ENCODE measurements around the gene NPSR1. TPM values are rescaled to one million over a fixed set of nuclear protein-coding genes. Genes with fewer than 3 reads are reported as not detected.

Gene NPSR1
- total and polyA plus RNA-seq, 9 of the 15 experiments (the other 6 are each of a cell fraction or from before 2014, with no cell fraction given): not detected

DNA sequence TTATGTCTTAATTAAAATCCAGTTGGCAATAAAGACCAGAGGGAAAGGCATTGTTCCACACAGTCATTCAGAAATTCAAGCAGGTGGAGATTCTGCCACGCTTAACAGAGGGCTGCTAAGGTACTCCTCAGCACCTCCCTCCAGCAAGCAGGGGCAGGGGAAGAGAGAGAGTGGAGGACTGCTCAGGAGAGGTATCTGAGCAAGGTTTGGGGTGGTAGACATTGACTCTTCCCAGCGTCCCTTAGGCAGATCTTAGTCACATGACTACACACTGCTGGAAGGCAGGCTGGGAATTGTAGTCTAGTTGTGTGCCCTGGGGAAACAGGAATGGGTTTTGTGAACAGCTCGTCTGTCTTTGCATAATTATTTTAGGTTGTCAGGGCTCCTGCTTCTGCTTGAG lies 181.6 kb downstream of the NPSR1 start:
- POLR2A ChIA-PET: no interaction called here
- intact Hi-C loops (cut with micrococcal nuclease): no loop called here
- BruUV-seq (replicated peaks): no TSS peak
- no peaks in the 10 kb centered on the region for H3K9me1 ChIP-seq (ENCODE audit: control insufficient read depth, insufficient read depth, low read length)
- H3K79me2 ChIP-seq (ENCODE audit: control insufficient read depth, insufficient read depth, low read length): no peaks in the 10 kb centered on the region
- 0% methylated on average over 3 of the region's 3 CpGs for WGBS (ENCODE audit: insufficient coverage, low coverage, missing lambda C conversion rate)
- H3K27ac ChIP-seq (ENCODE audit: extremely low read depth, low read depth, low read length): no peak overlapping the region
- H3K9ac ChIP-seq (ENCODE audit: insufficient read depth in 1 of 2, low read depth in 2 of 2, low read length in 2 of 2): no peak overlapping the region
- H4K20me1 ChIP-seq (replicated peaks; ENCODE audit: control insufficient read depth, insufficient read depth, low read length): no peaks in the 10 kb centered on the region
- no peak overlapping the region for H3K4me2 ChIP-seq (ENCODE audit: insufficient read depth, low read length)
- ATAC-seq (peak; percentile 54; the same call in 2 of the 3 replicates), FAIRE-seq (peak; percentile 11), DNase-seq (ENCODE audit: extremely low read depth in 1 of 4, low spot score in 3 of 4) (no peak)
- no peaks in the 10 kb centered on the region; a peak in 1 of 5 replicates for H3K27me3 ChIP-seq (ENCODE audit: control insufficient read depth in 2 of 2, insufficient read depth in 2 of 2, low read length in 2 of 2)
- no peak overlapping the region for H3K4me3 ChIP-seq
- in situ Hi-C loops (cut with MboI): no loop called here
- no peaks in the 10 kb centered on the region for H3K4me1 ChIP-seq (replicated peaks in 1 of 2; ENCODE audit: control insufficient read depth in 2 of 2, insufficient read depth in 2 of 2, low read length in 2 of 2)
- CTCF ChIA-PET (ENCODE audit: low intra/inter-chr PET ratio): no interaction called here
- peak overlapping the region; percentile 35; the same call in 1 of the 2 replicates for H2AFZ ChIP-seq (ENCODE audit: low read depth, low read length)
- H3K9me3 ChIP-seq (replicated peaks; ENCODE audit: control insufficient read depth, insufficient read depth, low read depth, low read length): no peaks in the 10 kb centered on the region
- H3K36me3 ChIP-seq (ENCODE audit: control insufficient read depth, insufficient read depth, low read length): no peaks in the 10 kb centered on the region
- no peak for TF ChIP-seq MAFG (tag; conservative IDR thresholded peaks at IDR 0.05)
- TF ChIP-seq NR3C1 (CRISPR knock-in tag; IDR thresholded peaks at IDR 0.05): no peak
- TF ChIP-seq GATA2 (CRISPR knock-in tag; IDR thresholded peaks at IDR 0.05): no peak
- no peak for TF ChIP-seq ZHX1 (conservative IDR thresholded peaks at IDR 0.05; ENCODE audit: low read length)
- TF ChIP-seq, protein P1, sequence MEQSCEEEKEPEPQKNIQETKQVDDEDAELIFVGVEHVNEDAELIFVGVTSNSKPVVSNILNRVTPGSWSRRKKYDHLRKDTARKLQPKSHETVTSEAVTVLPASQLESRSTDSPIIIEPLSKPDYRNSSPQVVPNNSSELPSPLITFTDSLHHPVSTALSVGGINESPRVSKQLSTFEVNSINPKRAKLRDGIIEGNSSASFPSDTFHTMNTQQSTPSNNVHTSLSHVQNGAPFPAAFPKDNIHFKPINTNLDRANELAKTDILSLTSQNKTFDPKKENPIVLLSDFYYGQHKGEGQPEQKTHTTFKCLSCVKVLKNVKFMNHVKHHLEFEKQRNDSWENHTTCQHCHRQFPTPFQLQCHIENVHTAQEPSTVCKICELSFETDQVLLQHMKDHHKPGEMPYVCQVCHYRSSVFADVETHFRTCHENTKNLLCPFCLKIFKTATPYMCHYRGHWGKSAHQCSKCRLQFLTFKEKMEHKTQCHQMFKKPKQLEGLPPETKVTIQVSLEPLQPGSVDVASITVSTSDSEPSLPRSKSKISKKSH (CRISPR knock-in tag; IDR thresholded peaks at IDR 0.05): no peak
- no peak for TF ChIP-seq MED1 (CRISPR knock-in tag; IDR thresholded peaks at IDR 0.05; ENCODE audit: borderline replicate concordance)
- TF ChIP-seq RAD51 (IDR thresholded peaks at IDR 0.05; ENCODE audit: borderline replicate concordance, low read depth): peak; percentile 65; the same call in 1 of the 2 replicates
- no peak for TF ChIP-seq GABPA (tag; conservative IDR thresholded peaks at IDR 0.05; ENCODE audit: low read depth)
- TF ChIP-seq ZC3H11A (IDR thresholded peaks at IDR 0.05; ENCODE audit: low read depth, low read length): no peak
- TF ChIP-seq, protein P2, sequence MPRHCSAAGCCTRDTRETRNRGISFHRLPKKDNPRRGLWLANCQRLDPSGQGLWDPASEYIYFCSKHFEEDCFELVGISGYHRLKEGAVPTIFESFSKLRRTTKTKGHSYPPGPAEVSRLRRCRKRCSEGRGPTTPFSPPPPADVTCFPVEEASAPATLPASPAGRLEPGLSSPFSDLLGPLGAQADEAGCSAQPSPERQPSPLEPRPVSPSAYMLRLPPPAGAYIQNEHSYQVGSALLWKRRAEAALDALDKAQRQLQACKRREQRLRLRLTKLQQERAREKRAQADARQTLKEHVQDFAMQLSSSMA (CRISPR knock-in tag; IDR thresholded peaks at IDR 0.05): no peak
- TF ChIP-seq HCFC1 (IDR thresholded peaks at IDR 0.05; ENCODE audit: low read depth, low read length): peak; percentile 76
- no peak for TF ChIP-seq FOXK2 (conservative IDR thresholded peaks at IDR 0.05 in 1 of 2, IDR thresholded peaks at IDR 0.05 in 1 of 2; ENCODE audit: low read depth in 2 of 2)
- no peak for TF ChIP-seq HINFP (tag; conservative IDR thresholded peaks at IDR 0.05; ENCODE audit: low read depth)
- no peak for TF ChIP-seq NFATC3 (IDR thresholded peaks at IDR 0.05)
- TF ChIP-seq SIX5 (IDR thresholded peaks at IDR 0.05; ENCODE audit: borderline replicate concordance in 1 of 2, insufficient read depth in 1 of 2, low read depth in 1 of 2, low read length in 2 of 2): peak; percentile 23 to 41; a peak in 3 of 4 replicates
- no peak for TF ChIP-seq FOXA1 (IDR thresholded peaks at IDR 0.05; ENCODE audit: borderline replicate concordance)

Data from K562 (cell line).